Measurements from ENCODE around the gene PFN1. TPM values are rescaled to one million over a fixed set of nuclear protein-coding genes. Genes with fewer than 3 reads are reported as not detected.
A peak's percentile ranks its signal among the peaks of the same experiment; 100 is the strongest.

Gene PFN1
- total and polyA plus RNA-seq, 10 of the 15 experiments (the other 5 are each of a cell fraction or from before 2014, with no cell fraction given) = 154 to 3,892 (median 1,918) TPM

- CTCF ChIA-PET = interaction anchor here (1.1 to 3.5 kb wide), 11 partner anchors 12 to 207 kb away, joined by 3 to 28 read pairs (median 4); partner anchors contain the start of genes C17orf107, CHRNE, ENO3 and SPAG7
- RAD21 ChIA-PET (ENCODE audit: unreplicated experiment) = interaction anchor here (0.8 to 2.8 kb wide), 9 partner anchors 9 to 384 kb away, joined by 3 to 31 read pairs (median 4); partner anchors contain the start of genes ARRB2, CHRNE, MYBBP1A and PFN1
- H2AFZ ChIP-seq (ENCODE audit: control insufficient read depth, low read depth, low read length) = peak overlapping the region; percentile 77
- peaks cover 12 to 25% of the 10 kb centered on the region in 2 experiments for H3K36me3 ChIP-seq (ENCODE audit: control insufficient read depth in 2 of 2, insufficient read depth in 2 of 2, low read length in 1 of 2)
- peak overlapping the region; percentile 92 for H3K4me3 ChIP-seq
- H4K20me1 ChIP-seq (ENCODE audit: control insufficient read depth, insufficient read depth) = no peaks in the 10 kb centered on the region
- BruUV-seq (replicated peaks) = no TSS peak
- H3K9ac ChIP-seq (ENCODE audit: control insufficient read depth, insufficient read depth, low read length) = peak overlapping the region; percentile 98
- peak overlapping the region; percentile 98 for H3K4me2 ChIP-seq (ENCODE audit: control insufficient read depth, insufficient read depth)
- no peak for FAIRE-seq
- peak; percentile 1 for ATAC-seq
- SMC1A ChIA-PET (ENCODE audit: uncharacterized antibody, unreplicated experiment) = interaction anchor here (0.8 to 4.5 kb wide), 12 partner anchors 13 to 317 kb away, joined by 3 to 38 read pairs (median 4); partner anchors contain the start of genes CAMTA2, CHRNE, ENO3 and SPAG7
- H3K9me3 ChIP-seq (replicated peaks; ENCODE audit: control insufficient read depth, insufficient read depth, low read length) = no peaks in the 10 kb centered on the region
- H3K27me3 ChIP-seq (replicated peaks in 1 of 2; ENCODE audit: control insufficient read depth in 2 of 2, insufficient read depth in 2 of 2, low read length in 1 of 2) = no peaks in the 10 kb centered on the region
- in situ Hi-C loops (cut with MboI) (no loop called here), intact Hi-C loops (cut with micrococcal nuclease; ENCODE audit: unreplicated experiment) (no loop called here)
- POLR2A ChIA-PET = interaction anchor here (0.6 to 17.5 kb wide), 18 partner anchors 9 to 1504 kb away, joined by 3 to 272 read pairs (median 4); partner anchors contain the start of genes CAMTA2, DERL2, ENO3 and INCA1
- 0 out of 2 replicates have a peak, but pooled peaks have one; percentile 74 for TF ChIP-seq SMARCA5 (IDR thresholded peaks at IDR 0.05)
- TF ChIP-seq HDAC6 (IDR thresholded peaks at IDR 0.05; ENCODE audit: unreplicated experiment) = peak; percentile 39
- TF ChIP-seq NBN (IDR thresholded peaks at IDR 0.05) = 0 out of 2 replicates have a peak, but pooled peaks have one; percentile 37
- no peak for TF ChIP-seq ESRRA (IDR thresholded peaks at IDR 0.05; ENCODE audit: low read length)
- peak overlapping the region; percentile 97 for H3K27ac ChIP-seq (ENCODE audit: control insufficient read depth, insufficient read depth)
- peaks cover 38% of the 10 kb centered on the region for H3K4me1 ChIP-seq (ENCODE audit: control insufficient read depth, insufficient read depth, low read length)
- peaks cover 62% of the 10 kb centered on the region for H3K79me2 ChIP-seq (ENCODE audit: control insufficient read depth, insufficient read depth, low read length)
- WGBS (ENCODE audit: insufficient coverage, insufficient replicate concordance, low lambda C conversion rate, missing lambda C conversion rate) = 1% methylated on average over 16 of the region's 16 CpGs
- no peak for DNase-seq (ENCODE audit: low read depth, low spot score)
Observed at GRCh38 chr17:4939546-4939795, 8.9 kb downstream of the PFN1 start.

- intact Hi-C loops (cut with micrococcal nuclease; ENCODE audit: unreplicated experiment) = no loop called here
- RAD21 ChIA-PET (ENCODE audit: unreplicated experiment) = interaction anchor here (1.2 to 2.8 kb wide), 5 partner anchors 9 to 229 kb away, joined by 4 to 31 read pairs (median 12); partner anchors contain the start of genes ARRB2, PFN1 and SPAG7
Observed at GRCh38 chr17:4938688-4939545, 9.4 kb downstream of the PFN1 start.

More at GRCh38 chr17:4938688-4939545, 9.4 kb downstream of the PFN1 start:
- ATAC-seq (peak; percentile 2; the same call in 1 of the 3 replicates), FAIRE-seq (no peak), DNase-seq (ENCODE audit: low read depth, low spot score) (no peak)
- peak overlapping the region; percentile 92 for H3K4me3 ChIP-seq
- SMC1A ChIA-PET (ENCODE audit: uncharacterized antibody, unreplicated experiment) = interaction anchor here (0.8 to 4.5 kb wide), 10 partner anchors 13 to 317 kb away, joined by 3 to 38 read pairs (median 4); partner anchors contain the start of genes CAMTA2, CHRNE, ENO3 and SPAG7
- peak overlapping the region; percentile 97 for H3K27ac ChIP-seq (ENCODE audit: control insufficient read depth, insufficient read depth)
- no peak for TF ChIP-seq CREB1 (IDR thresholded peaks at IDR 0.05; ENCODE audit: low read depth)
- peak; percentile 66 for TF ChIP-seq MLLT1 (IDR thresholded peaks at IDR 0.05)
- H2AFZ ChIP-seq (ENCODE audit: control insufficient read depth, low read depth, low read length) = peak overlapping the region; percentile 77
- POLR2A ChIA-PET = interaction anchor here (0.6 to 17.5 kb wide), 13 partner anchors 10 to 1504 kb away, joined by 3 to 272 read pairs (median 4); partner anchors contain the start of genes CAMTA2, CHRNE, DERL2 and ENO3
- no peaks in the 10 kb centered on the region for H3K27me3 ChIP-seq (replicated peaks in 1 of 2; ENCODE audit: control insufficient read depth in 2 of 2, insufficient read depth in 2 of 2, low read length in 1 of 2)
- 25% methylated on average over 19 of the region's 19 CpGs for WGBS (ENCODE audit: insufficient coverage, insufficient replicate concordance, low lambda C conversion rate, missing lambda C conversion rate)
- H4K20me1 ChIP-seq (ENCODE audit: control insufficient read depth, insufficient read depth) = no peaks in the 10 kb centered on the region
- TSS peak; percentile 26 for BruUV-seq (replicated peaks)
- CTCF ChIA-PET = interaction anchor here (1.1 to 3.5 kb wide), 10 partner anchors 13 to 206 kb away, joined by 3 to 28 read pairs (median 4); partner anchors contain the start of genes C17orf107, CHRNE, ENO3 and SPAG7
- H3K9ac ChIP-seq (ENCODE audit: control insufficient read depth, insufficient read depth, low read length) = peak overlapping the region; percentile 98
- H3K4me1 ChIP-seq (ENCODE audit: control insufficient read depth, insufficient read depth, low read length) = peaks cover 38% of the 10 kb centered on the region
- H3K36me3 ChIP-seq (ENCODE audit: control insufficient read depth in 2 of 2, insufficient read depth in 2 of 2, low read length in 1 of 2) = peaks cover 12 to 25% of the 10 kb centered on the region in 2 experiments
- in situ Hi-C loops (cut with MboI) = no loop called here
- peak overlapping the region; percentile 98 for H3K4me2 ChIP-seq (ENCODE audit: control insufficient read depth, insufficient read depth)
- peaks cover 57% of the 10 kb centered on the region for H3K79me2 ChIP-seq (ENCODE audit: control insufficient read depth, insufficient read depth, low read length)
- H3K9me3 ChIP-seq (replicated peaks; ENCODE audit: control insufficient read depth, insufficient read depth, low read length) = no peaks in the 10 kb centered on the region

Data from GM12878 (cell line).